ENCODE data around the gene RRP12. TPM values are rescaled to one million over a fixed set of nuclear protein-coding genes. Genes with fewer than 3 reads are reported as not detected.

RRP12 gene
- total RNA-seq, 2 experiments from 2014 or later, result 51.0 to 55.2 TPM

GRCh38 chr10:97333601-97334369, 67.4 kb downstream of the RRP12 start:
- peak overlapping the region; percentile 63 for H3K27ac Mint-ChIP-seq
- intact Hi-C loops (cut with micrococcal nuclease), result loop anchor here (1.0 to 10.0 kb wide), 12 partner anchors 13 to 746 kb away; partner anchors contain the start of genes ARHGAP19, LCOR, PGAM1 and PI4K2A
- DNase-seq, result peak; percentile 54
- no peaks in the 10 kb centered on the region for H3K27me3 Mint-ChIP-seq (ENCODE audit: low read depth)
- peak overlapping the region; percentile 75 for H3K4me3 Mint-ChIP-seq
- no peaks in the 10 kb centered on the region for H3K9me3 Mint-ChIP-seq
- peaks cover 38% of the 10 kb centered on the region for H3K4me1 Mint-ChIP-seq (ENCODE audit: low read depth)
- CTCF ChIA-PET, result interaction anchor here (2.0 to 4.0 kb wide), 3 partner anchors 12 to 54 kb away, joined by 11 to 39 read pairs (median 13); no protein-coding TSS in a partner anchor
- peaks cover 4% of the 10 kb centered on the region for H3K36me3 Mint-ChIP-seq (ENCODE audit: low read depth)

GRCh38 chr10:97333351-97333600, 67.9 kb downstream of the RRP12 start:
- Mint-ChIP-seq H3K4me1 (ENCODE audit: low read depth) (peaks cover 43% of the 10 kb centered on the region), H3K9me3 (no peaks in the 10 kb centered on the region), H3K36me3 (ENCODE audit: low read depth) (peaks cover 4% of the 10 kb centered on the region), H3K4me3 (peak overlapping the region; percentile 75), H3K27me3 (ENCODE audit: low read depth) (no peaks in the 10 kb centered on the region), H3K27ac (peak overlapping the region; percentile 63)
- DNase-seq, result no peak
- intact Hi-C loops (cut with micrococcal nuclease), result loop anchor here (1.0 to 10.0 kb wide), 8 partner anchors 13 to 746 kb away; partner anchors contain the start of genes LCOR, PI4K2A and TM9SF3
- CTCF ChIA-PET, result interaction anchor here (0.7 to 4.0 kb wide), 8 partner anchors 9 to 261 kb away, joined by 3 to 39 read pairs (median 4); no protein-coding TSS in a partner anchor

GRCh38 chr10:97332591-97333350, 68.4 kb downstream of the RRP12 start:
- Mint-ChIP-seq H3K4me3 (peak overlapping the region; percentile 75), H3K27ac (peak overlapping the region; percentile 63), H3K9me3 (no peaks in the 10 kb centered on the region), H3K36me3 (ENCODE audit: low read depth) (peaks cover 4% of the 10 kb centered on the region), H3K4me1 (ENCODE audit: low read depth) (peaks cover 48% of the 10 kb centered on the region), H3K27me3 (ENCODE audit: low read depth) (no peaks in the 10 kb centered on the region)
- CTCF ChIA-PET, result interaction anchor here (0.7 to 4.0 kb wide), 11 partner anchors 9 to 260 kb away, joined by 3 to 39 read pairs (median 4); partner anchors contain the start of gene FRAT1
- intact Hi-C loops (cut with micrococcal nuclease), result loop anchor here (1.0 to 10.0 kb wide), 8 partner anchors 12 to 745 kb away; partner anchors contain the start of genes LCOR, PI4K2A and TM9SF3
- peak; percentile 22 for DNase-seq

GRCh38 chr10:97331153-97331703, 69.9 kb downstream of the RRP12 start:
- H3K9me3 Mint-ChIP-seq, result no peaks in the 10 kb centered on the region
- peaks cover 4% of the 10 kb centered on the region for H3K36me3 Mint-ChIP-seq (ENCODE audit: low read depth)
- H3K4me3 Mint-ChIP-seq, result no peak overlapping the region
- H3K27ac Mint-ChIP-seq, result no peak overlapping the region
- peaks cover 58% of the 10 kb centered on the region for H3K4me1 Mint-ChIP-seq (ENCODE audit: low read depth)
- CTCF ChIA-PET, result interaction anchor here (0.6 to 4.0 kb wide), 6 partner anchors 12 to 259 kb away, joined by 4 to 39 read pairs (median 4); partner anchors contain the start of gene FRAT1
- no peak for DNase-seq
- no peaks in the 10 kb centered on the region for H3K27me3 Mint-ChIP-seq (ENCODE audit: low read depth)
- intact Hi-C loops (cut with micrococcal nuclease), result loop anchor here (5.0 to 10.0 kb wide), 4 partner anchors 114 to 744 kb away; partner anchors contain the start of genes LCOR, PI4K2A and TM9SF3

GRCh38 chr10:97329766-97330165, 71.4 kb downstream of the RRP12 start:
- Mint-ChIP-seq H3K27me3 (ENCODE audit: low read depth) (no peaks in the 10 kb centered on the region), H3K4me3 (no peak overlapping the region), H3K36me3 (ENCODE audit: low read depth) (peaks cover 4% of the 10 kb centered on the region), H3K4me1 (ENCODE audit: low read depth) (peaks cover 55% of the 10 kb centered on the region), H3K27ac (no peak overlapping the region), H3K9me3 (no peaks in the 10 kb centered on the region)
- intact Hi-C loops (cut with micrococcal nuclease), result loop anchor here (5.0 to 10.0 kb wide), 4 partner anchors 112 to 742 kb away; partner anchors contain the start of genes LCOR, PI4K2A and TM9SF3
- CTCF ChIA-PET, result interaction anchor here (1.1 to 2.7 kb wide), 2 partner anchors 10 kb away, joined by 4 to 13 read pairs; partner anchors contain the start of gene FRAT1
- no peak for DNase-seq

GRCh38 chr10:97328646-97329453, 72.3 kb downstream of the RRP12 start:
- peaks cover 4% of the 10 kb centered on the region for H3K36me3 Mint-ChIP-seq (ENCODE audit: low read depth)
- intact Hi-C loops (cut with micrococcal nuclease), result no loop called here
- H3K9me3 Mint-ChIP-seq, result no peaks in the 10 kb centered on the region
- no peaks in the 10 kb centered on the region for H3K27me3 Mint-ChIP-seq (ENCODE audit: low read depth)
- DNase-seq, result peak; percentile 19
- peak overlapping the region; percentile 27 for H3K27ac Mint-ChIP-seq
- peaks cover 55% of the 10 kb centered on the region for H3K4me1 Mint-ChIP-seq (ENCODE audit: low read depth)
- CTCF ChIA-PET, result interaction anchor here (1.1 to 1.5 kb wide), 2 partner anchors 9 to 50 kb away, joined by 4 to 5 read pairs; no protein-coding TSS in a partner anchor
- H3K4me3 Mint-ChIP-seq, result no peak overlapping the region

GRCh38 chr10:97327348-97328294, 73.5 kb downstream of the RRP12 start:
- CTCF ChIA-PET, result interaction anchor here (1.5 kb wide), 1 partner anchor 49 kb away, joined by 5 read pairs; no protein-coding TSS in a partner anchor
- Mint-ChIP-seq H3K27ac (peak overlapping the region; percentile 88), H3K4me3 (no peak overlapping the region), H3K9me3 (no peaks in the 10 kb centered on the region), H3K27me3 (ENCODE audit: low read depth) (no peaks in the 10 kb centered on the region), H3K4me1 (ENCODE audit: low read depth) (peaks cover 45% of the 10 kb centered on the region), H3K36me3 (ENCODE audit: low read depth) (peaks cover 4% of the 10 kb centered on the region)
- DNase-seq, result no peak
- intact Hi-C loops (cut with micrococcal nuclease), result no loop called here

GRCh38 chr10:97325754-97326153, 75.4 kb downstream of the RRP12 start:
- H3K36me3 Mint-ChIP-seq (ENCODE audit: low read depth), result peaks cover 2% of the 10 kb centered on the region
- no peak overlapping the region for H3K27ac Mint-ChIP-seq
- CTCF ChIA-PET, result interaction anchor here (1.5 kb wide), 1 partner anchor 47 kb away, joined by 4 read pairs; no protein-coding TSS in a partner anchor
- no peak overlapping the region for H3K4me3 Mint-ChIP-seq
- DNase-seq, result no peak
- intact Hi-C loops (cut with micrococcal nuclease), result no loop called here
- no peaks in the 10 kb centered on the region for H3K9me3 Mint-ChIP-seq
- H3K27me3 Mint-ChIP-seq (ENCODE audit: low read depth), result no peaks in the 10 kb centered on the region
- H3K4me1 Mint-ChIP-seq (ENCODE audit: low read depth), result peaks cover 43% of the 10 kb centered on the region

- H3K27me3 Mint-ChIP-seq (ENCODE audit: low read depth), result no peaks in the 10 kb centered on the region
- no peaks in the 10 kb centered on the region for H3K9me3 Mint-ChIP-seq
- CTCF ChIA-PET, result interaction anchor here (1.1 kb wide), 1 partner anchor 21 kb away, joined by 3 read pairs; no protein-coding TSS in a partner anchor
- no peak overlapping the region for H3K4me3 Mint-ChIP-seq
- intact Hi-C loops (cut with micrococcal nuclease), result no loop called here
- H3K4me1 Mint-ChIP-seq (ENCODE audit: low read depth), result peaks cover 38% of the 10 kb centered on the region
- DNase-seq, result no peak
- H3K36me3 Mint-ChIP-seq (ENCODE audit: low read depth), result no peaks in the 10 kb centered on the region
- H3K27ac Mint-ChIP-seq, result no peak overlapping the region
Measured at GRCh38 chr10:97323501-97323900, 77.6 kb downstream of the RRP12 start.

GRCh38 chr10:97321804-97322190, 79.3 kb downstream of the RRP12 start:
- Mint-ChIP-seq H3K9me3 (no peaks in the 10 kb centered on the region), H3K36me3 (ENCODE audit: low read depth) (no peaks in the 10 kb centered on the region), H3K27ac (no peak overlapping the region), H3K4me1 (ENCODE audit: low read depth) (peaks cover 23% of the 10 kb centered on the region), H3K27me3 (ENCODE audit: low read depth) (no peaks in the 10 kb centered on the region), H3K4me3 (no peak overlapping the region)
- no peak for DNase-seq
- CTCF ChIA-PET, result interaction anchor here (1.2 to 2.2 kb wide), 3 partner anchors 11 to 296 kb away, joined by 3 to 13 read pairs (median 8); no protein-coding TSS in a partner anchor
- intact Hi-C loops (cut with micrococcal nuclease), result loop anchor here (2.0 kb wide), 1 partner anchor 43 kb away; no protein-coding TSS in a partner anchor
